K562 (cell line): ENCODE data around the gene CSNK1G2. TPM values are rescaled to one million over a fixed set of nuclear protein-coding genes. Genes with fewer than 3 reads are reported as not detected.
A peak's percentile ranks its signal among the peaks of the same experiment; 100 is the strongest.

Experiments
- BMI1 ChIP-seq: fragments of 150-350 bp; IDR thresholded peaks from 2 replicates; pipeline ENCODE4 v1.6.1; 2014; ENCODE audit warnings: low read length
- CREB1 ChIP-seq, 2 experiments: sonication (generic) in 1 of 2; formaldehyde crosslinking in 1 of 2; IDR thresholded peaks; 2 replicates each; pipeline versions ENCODE4 v1.6.1 to v1.8.0; 2012 to 2022; ENCODE audit warnings: inconsistent platforms in 1 of 2, mild to moderate bottlenecking in 1 of 2, missing genetic modification reagents in 1 of 2, moderate library complexity in 1 of 2
- EZH2 ChIP-seq: IDR thresholded peaks from 2 replicates; pipeline ENCODE4 v1.6.1; 2012; ENCODE audit warnings: low read depth, mild to moderate bottlenecking, inconsistent platforms, low read length, borderline replicate concordance
- FOXK1 ChIP-seq: sonication (generic); formaldehyde crosslinking; IDR thresholded peaks from 2 replicates; pipeline ENCODE4 v1.8.0; 2022; ENCODE audit warnings: missing genetic modification reagents, mild to moderate bottlenecking, borderline replicate concordance
- FOXK2 ChIP-seq, 2 experiments: fragments of 450-650 bp; IDR thresholded peaks in 1 of 2; conservative IDR thresholded peaks in 1 of 2; 2 replicates each; pipeline ENCODE4 v1.6.1; 2016; ENCODE audit warnings: low read depth in 2 of 2, mild to moderate bottlenecking in 1 of 2
- GABPA ChIP-seq: fragments of 200-800 bp; sonication (Bioruptor generic); conservative IDR thresholded peaks from 2 replicates; pipeline ENCODE4 v1.6.1; 2016; ENCODE audit warnings: low read depth, missing genetic modification characterization, missing compliant biosample characterization
- HMG20A ChIP-seq: fragments of 450-650 bp; formaldehyde crosslinking; conservative IDR thresholded peaks from 2 replicates; pipeline ENCODE4 v1.4.0; 2020; ENCODE audit warnings: mild to moderate bottlenecking, mixed read lengths
- KAT8 ChIP-seq: fragments of 450-650 bp; IDR thresholded peaks from 2 replicates; pipeline ENCODE4 v1.6.1; 2016; ENCODE audit warnings: low read depth, mild to moderate bottlenecking
- MCM2 ChIP-seq: fragments of 450-650 bp; IDR thresholded peaks from 2 replicates; pipeline ENCODE4 v1.6.1; 2017; ENCODE audit warnings: low read depth, mild to moderate bottlenecking
- MYC ChIP-seq, 2 experiments: fragments of 250-450 bp in 1 of 2; sonication (Bioruptor Pico) in 1 of 2; IDR thresholded peaks; 2 replicates each; pipeline versions ENCODE4 v1.5.1 to v1.6.1; 2012 to 2021; ENCODE audit warnings: low read depth in 2 of 2, borderline replicate concordance in 1 of 2, improper control_type of control experiment in 1 of 2, low read length in 1 of 2, mild to moderate bottlenecking in 1 of 2, moderate library complexity in 1 of 2
- NR2C1 ChIP-seq, 2 experiments: fragments of 450-650 bp; IDR thresholded peaks; 2 replicates each; pipeline ENCODE4 v1.6.1; 2017; ENCODE audit warnings: mild to moderate bottlenecking in 2 of 2, antibody characterized with exemption in 1 of 2, inconsistent platforms in 1 of 2, missing compliant biosample characterization in 1 of 2, missing genetic modification characterization in 1 of 2
- NUFIP1 ChIP-seq: fragments of 450-650 bp; IDR thresholded peaks from 2 replicates; pipeline ENCODE4 v1.6.1; 2018; ENCODE audit not compliant: partially characterized antibody
- POLR2H ChIP-seq: IDR thresholded peaks from 2 replicates; pipeline ENCODE4 v1.6.1; 2016; ENCODE audit warnings: missing genetic modification characterization, low read depth, mild to moderate bottlenecking, control low read depth, missing compliant biosample characterization, moderate library complexity
- RBM14 ChIP-seq: fragments of 200-400 bp; formaldehyde crosslinking; IDR thresholded peaks from 2 replicates; pipeline ENCODE4 v1.6.1; 2018; ENCODE audit warnings: low read depth, mild to moderate bottlenecking, low read length, moderate library complexity, borderline replicate concordance; ENCODE audit not compliant: insufficient read depth
- TSC22D4 ChIP-seq: fragments of 450-650 bp; IDR thresholded peaks from 2 replicates; pipeline ENCODE4 v1.6.1; 2016; ENCODE audit warnings: missing genetic modification characterization, missing biosample characterization, control low read depth
- U2AF2 ChIP-seq: fragments of 200-400 bp; formaldehyde crosslinking; optimal IDR thresholded peaks from 2 replicates; pipeline ENCODE3; 2017; ENCODE audit warnings: low read depth, mild to moderate bottlenecking, low read length
- YBX1 ChIP-seq: fragments of 450-650 bp; IDR thresholded peaks from 2 replicates; pipeline ENCODE4 v1.7.1; 2016; ENCODE audit warnings: mild to moderate bottlenecking
- ZFPM2 ChIP-seq: fragments of 250-450 bp; sonication (Bioruptor Pico); IDR thresholded peaks from 2 replicates; pipeline ENCODE4 v1.5.1; 2022; ENCODE audit warnings: mild to moderate bottlenecking
- ZNF253 ChIP-seq: fragments of 250-450 bp; sonication (Bioruptor Pico); conservative IDR thresholded peaks from 2 replicates; pipeline ENCODE4 v1.6.1; 2021; ENCODE audit warnings: mild to moderate bottlenecking
- ZNF57 ChIP-seq: fragments of 450-650 bp; formaldehyde crosslinking; IDR thresholded peaks from 2 replicates; pipeline ENCODE4 v1.4.0; 2020; ENCODE audit warnings: mild to moderate bottlenecking, moderate library complexity
- polyA plus RNA-seq, 8 experiments: library from polyadenylated mRNA; depleted of rRNA in 4 of 8; stranded (reverse) in 5 of 8; unstranded in 3 of 8; fragments of >200 nt; fragmentation: Nextera tagmentation in 2 of 8; fragmentation: Illumina TruSeq in 1 of 8; extraction: Ambion mirVana in 2 of 8; extraction: Trizol in 1 of 8; gene quantifications; 2 replicates each; pipeline versions ENCODE4 v1.2.1 to v1.2.3, GENCODE V29; 2011 to 2014; ENCODE audit warnings: inconsistent platforms in 1 of 8, missing spikeins in 1 of 8
- total RNA-seq, 7 experiments: library from RNA; depleted of rRNA in 6 of 7; stranded (reverse); fragments of >200 nt in 6 of 7; fragmentation: Illumina TruSeq in 2 of 7; extraction: Trizol in 2 of 7; gene quantifications; 2 replicates each; pipeline versions ENCODE4 v1.2.1 to v1.2.3, GENCODE V29; 2011 to 2021; ENCODE audit warnings: low replicate concordance in 1 of 7
- TF ChIP-seq, protein P1 (sequence below): IDR thresholded peaks from 2 replicates; pipeline ENCODE4 v1.6.1; 2016; ENCODE audit warnings: missing genetic modification characterization, missing compliant biosample characterization
- TF ChIP-seq, protein P2 (sequence below), 2 experiments: fragments of 450-650 bp; IDR thresholded peaks; 2 replicates each; pipeline ENCODE4 v1.6.1; 2016
- TF ChIP-seq, protein P3 (sequence below): fragments of 250-450 bp; sonication (Bioruptor Pico); IDR thresholded peaks from 2 replicates; pipeline ENCODE4 v1.9.0; 2021; ENCODE audit warnings: mild to moderate bottlenecking

CSNK1G2 gene
- total and polyA plus RNA-seq, 9 of the 15 experiments (the other 6 are each of a cell fraction or from before 2014, with no cell fraction given), result 0.48 to 119 (median 49.5) TPM

- TF ChIP-seq POLR2H (no peak), NR2C1 (IDR thresholded peaks at IDR 0.05) (no peak; the same call in 1 of the 2 replicates), NR2C1 (tag; IDR thresholded peaks at IDR 0.05) (no peak), NUFIP1 (no peak), GABPA (tag) (peak; percentile 53), FOXK1 (CRISPR knock-in tag) (no peak; the same call in 1 of the 2 replicates), ZNF57 (CRISPR knock-in tag) (0 out of 2 replicates have a peak, but pooled peaks have one; percentile 25), BMI1 (no peak), U2AF2 (no peak), RBM14 (no peak), FOXK2 (conservative IDR thresholded peaks at IDR 0.05 in 1 of 2, IDR thresholded peaks at IDR 0.05 in 1 of 2; ENCODE audit: low read depth in 2 of 2) (no peak), ZNF253 (CRISPR knock-in tag) (no peak), CREB1 (IDR thresholded peaks at IDR 0.05) (no peak), CREB1 (CRISPR knock-in tag; IDR thresholded peaks at IDR 0.05) (no peak), HMG20A (CRISPR knock-in tag) (no peak), KAT8 (no peak), MCM2 (no peak), YBX1 (no peak), TSC22D4 (tag) (no peak), MYC (IDR thresholded peaks at IDR 0.05; ENCODE audit: low read depth, low read length) (no peak), MYC (CRISPR knock-in tag; IDR thresholded peaks at IDR 0.05; ENCODE audit: borderline replicate concordance, low read depth) (no peak), ZFPM2 (CRISPR knock-in tag) (no peak), EZH2 (no peak)
- TF ChIP-seq, protein P1, sequence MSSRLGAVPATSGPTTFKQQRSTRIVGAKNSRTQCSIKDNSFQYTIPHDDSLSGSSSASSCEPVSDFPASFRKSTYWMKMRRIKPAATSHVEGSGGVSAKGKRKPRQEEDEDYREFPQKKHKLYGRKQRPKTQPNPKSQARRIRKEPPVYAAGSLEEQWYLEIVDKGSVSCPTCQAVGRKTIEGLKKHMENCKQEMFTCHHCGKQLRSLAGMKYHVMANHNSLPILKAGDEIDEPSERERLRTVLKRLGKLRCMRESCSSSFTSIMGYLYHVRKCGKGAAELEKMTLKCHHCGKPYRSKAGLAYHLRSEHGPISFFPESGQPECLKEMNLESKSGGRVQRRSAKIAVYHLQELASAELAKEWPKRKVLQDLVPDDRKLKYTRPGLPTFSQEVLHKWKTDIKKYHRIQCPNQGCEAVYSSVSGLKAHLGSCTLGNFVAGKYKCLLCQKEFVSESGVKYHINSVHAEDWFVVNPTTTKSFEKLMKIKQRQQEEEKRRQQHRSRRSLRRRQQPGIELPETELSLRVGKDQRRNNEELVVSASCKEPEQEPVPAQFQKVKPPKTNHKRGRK (tag), result no peak
- TF ChIP-seq, protein P2, sequence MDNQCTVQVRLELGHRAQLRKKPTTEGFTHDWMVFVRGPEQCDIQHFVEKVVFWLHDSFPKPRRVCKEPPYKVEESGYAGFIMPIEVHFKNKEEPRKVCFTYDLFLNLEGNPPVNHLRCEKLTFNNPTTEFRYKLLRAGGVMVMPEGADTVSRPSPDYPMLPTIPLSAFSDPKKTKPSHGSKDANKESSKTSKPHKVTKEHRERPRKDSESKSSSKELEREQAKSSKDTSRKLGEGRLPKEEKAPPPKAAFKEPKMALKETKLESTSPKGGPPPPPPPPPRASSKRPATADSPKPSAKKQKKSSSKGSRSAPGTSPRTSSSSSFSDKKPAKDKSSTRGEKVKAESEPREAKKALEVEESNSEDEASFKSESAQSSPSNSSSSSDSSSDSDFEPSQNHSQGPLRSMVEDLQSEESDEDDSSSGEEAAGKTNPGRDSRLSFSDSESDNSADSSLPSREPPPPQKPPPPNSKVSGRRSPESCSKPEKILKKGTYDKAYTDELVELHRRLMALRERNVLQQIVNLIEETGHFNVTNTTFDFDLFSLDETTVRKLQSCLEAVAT (IDR thresholded peaks at IDR 0.05), result 0 out of 4 replicates have a peak, but pooled peaks of 1 of the 2 experiments have one; percentile 31
- TF ChIP-seq, protein P3, sequence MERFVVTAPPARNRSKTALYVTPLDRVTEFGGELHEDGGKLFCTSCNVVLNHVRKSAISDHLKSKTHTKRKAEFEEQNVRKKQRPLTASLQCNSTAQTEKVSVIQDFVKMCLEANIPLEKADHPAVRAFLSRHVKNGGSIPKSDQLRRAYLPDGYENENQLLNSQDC (CRISPR knock-in tag), result no peak
- TF ChIP-seq, all 486 proteins: peak for 35
These were observed 35.1 kb upstream of the CSNK1G2 start (continued) for GRCh38 chr19:1905863-1906375.
